Stimulated activated CD8-positive, alpha-beta memory T cell treated with anti-CD3 and anti-CD28 coated beads, Interleukin-7, amount 100 ng/mL, for 24 hours (primary cell): ENCODE measurements around the gene PRSS35.
"Not testable (repeated sequence)": the region's sequence is repeated elsewhere in the genome, so short reads cannot be mapped to it uniquely, and the experiment has no call there.

Experiments used
- DNase-seq: peaks from one replicate; pipeline ENCODE4 v3.0.0-alpha.2; 2020; ENCODE audit warnings: low read depth

PRSS35 gene

GRCh38 chr6:83511901-83512681 lies at the start of gene PRSS35:
PRSS35 (plus strand) TSS chr6:83512534; CDS start chr6:83523442, 10,908 bp downstream.
- no peak for DNase-seq

- DNase-seq, result no peak
Measured at GRCh38 chr6:83463886-83464285, 48.4 kb upstream of the PRSS35 start.

GRCh38 chr6:83464381-83465140 lies 47.8 kb upstream of the PRSS35 start:
- DNase-seq, result no peak

- DNase-seq, result no peak
Measured at GRCh38 chr6:83466328-83466727, 46.0 kb upstream of the PRSS35 start.

GRCh38 chr6:83467620-83468036 lies 44.7 kb upstream of the PRSS35 start:
- DNase-seq, result no peak

GRCh38 chr6:83470001-83470400 lies 42.3 kb upstream of the PRSS35 start:
- DNase-seq, result no peak

GRCh38 chr6:83470587-83470986 lies 41.7 kb upstream of the PRSS35 start:
- no peak for DNase-seq

- DNase-seq, result no peak
Measured at GRCh38 chr6:83472767-83473166, 39.6 kb upstream of the PRSS35 start.

- no peak for DNase-seq
Measured at GRCh38 chr6:83474309-83474708, 38.0 kb upstream of the PRSS35 start.

GRCh38 chr6:83476971-83477370 lies 35.4 kb upstream of the PRSS35 start:
- no peak for DNase-seq

- DNase-seq, result no peak
Measured at GRCh38 chr6:83479389-83479788, 32.9 kb upstream of the PRSS35 start.

- DNase-seq, result no peak
Measured at GRCh38 chr6:83480470-83480869, 31.9 kb upstream of the PRSS35 start.

GRCh38 chr6:83481938-83482337 lies 30.4 kb upstream of the PRSS35 start:
- not testable (repeated sequence) for DNase-seq

GRCh38 chr6:83488448-83488847 lies 23.9 kb upstream of the PRSS35 start:
- DNase-seq, result no peak

- DNase-seq, result no peak
Measured at GRCh38 chr6:83488861-83489260, 23.5 kb upstream of the PRSS35 start.

- DNase-seq, result no peak
Measured at GRCh38 chr6:83490217-83490807, 22.0 kb upstream of the PRSS35 start.

GRCh38 chr6:83505356-83505755 lies 7.0 kb upstream of the PRSS35 start:
- DNase-seq, result no peak

GRCh38 chr6:83509441-83509840 lies 2.9 kb upstream of the PRSS35 start:
- DNase-seq, result no peak

GRCh38 chr6:83510791-83511190 lies 1.5 kb upstream of the PRSS35 start:
- DNase-seq, result no peak

GRCh38 chr6:83511266-83511665 lies 1.1 kb upstream of the PRSS35 start:
- DNase-seq, result no peak

GRCh38 chr6:83514466-83514865 lies 2.1 kb downstream of the PRSS35 start:
- no peak for DNase-seq

GRCh38 chr6:83514866-83515466 lies 2.6 kb downstream of the PRSS35 start:
- DNase-seq, result no peak

GRCh38 chr6:83517500-83517899 lies 5.2 kb downstream of the PRSS35 start:
- DNase-seq, result no peak
